NCI-H774 (cell line): ENCODE measurements around the gene CYP39A1.

Experiments used
- DNase-seq: peaks from one replicate; lab custom pipeline; 2025; lab: John Stamatoyannopoulos, UW

Gene CYP39A1

GRCh38 chr6:46590765-46591164, 61.9 kb downstream of the CYP39A1 start:
- DNase-seq: no peak

- no peak for DNase-seq
Observed at GRCh38 chr6:46586906-46587305, 65.7 kb downstream of the CYP39A1 start.

GRCh38 chr6:46584586-46584985, 68.0 kb downstream of the CYP39A1 start:
- DNase-seq: no peak

GRCh38 chr6:46583721-46584120, 68.9 kb downstream of the CYP39A1 start:
- DNase-seq: no peak

- no peak for DNase-seq
Observed at GRCh38 chr6:46583081-46583480, 69.5 kb downstream of the CYP39A1 start.

- no peak for DNase-seq
Observed at GRCh38 chr6:46581459-46582177, 71.0 kb downstream of the CYP39A1 start.

- no peak for DNase-seq
Observed at GRCh38 chr6:46575530-46575929, 77.1 kb downstream of the CYP39A1 start.

GRCh38 chr6:46573140-46573539, 79.5 kb downstream of the CYP39A1 start:
- DNase-seq: no peak

GRCh38 chr6:46565531-46565930, 87.1 kb downstream of the CYP39A1 start:
- DNase-seq: no peak

- no peak for DNase-seq
Observed at GRCh38 chr6:46563924-46564323, 88.7 kb downstream of the CYP39A1 start.

GRCh38 chr6:46556053-46556452, 96.6 kb downstream of the CYP39A1 start:
- DNase-seq: no peak

- DNase-seq: no peak
Observed at GRCh38 chr6:46555129-46555528, 97.5 kb downstream of the CYP39A1 start.

- no peak for DNase-seq
Observed at GRCh38 chr6:46549155-46549554, 103.5 kb downstream of the CYP39A1 start.

GRCh38 chr6:46541556-46541955, 111.1 kb downstream of the CYP39A1 start:
- no peak for DNase-seq

- no peak for DNase-seq
Observed at GRCh38 chr6:46539866-46540265, 112.8 kb downstream of the CYP39A1 start.

- DNase-seq: no peak
Observed at GRCh38 chr6:46538800-46539480, 113.7 kb downstream of the CYP39A1 start.

- no peak for DNase-seq
Observed at GRCh38 chr6:46530896-46531295, 121.7 kb downstream of the CYP39A1 start.

GRCh38 chr6:46528961-46529750, 123.5 kb downstream of the CYP39A1 start:
- no peak for DNase-seq

- DNase-seq: no peak
Observed at GRCh38 chr6:46526607-46527006, 126.0 kb downstream of the CYP39A1 start.

- DNase-seq: no peak
Observed at GRCh38 chr6:46525583-46525982, 127.0 kb downstream of the CYP39A1 start.

- DNase-seq: no peak
Observed at GRCh38 chr6:46521464-46521971, 131.1 kb downstream of the CYP39A1 start.

GRCh38 chr6:46517202-46517601, 135.4 kb downstream of the CYP39A1 start:
- no peak for DNase-seq

- DNase-seq: no peak
Observed at GRCh38 chr6:46513533-46513932, 139.1 kb downstream of the CYP39A1 start.
